Activated naive CD4-positive, alpha-beta T cell treated with Interleukin-2 at 50 U/mL for 16 hours (primary cell): ENCODE results near the gene RELT.

Source experiments
- DNase-seq: peaks from one replicate; pipeline ENCODE4 v3.0.0-alpha.2; 2020

The RELT gene

GRCh38 chr11:73392108-73393010 is 16.2 kb downstream of the RELT start:
- no peak for DNase-seq

- DNase-seq = no peak
Measured at GRCh38 chr11:73393011-73393380, 16.8 kb downstream of the RELT start.

- DNase-seq = peak; percentile 66
Measured at GRCh38 chr11:73393479-73394415, 17.5 kb downstream of the RELT start.

GRCh38 chr11:73394416-73395296 is 18.5 kb downstream of the RELT start:
- no peak for DNase-seq

GRCh38 chr11:73395297-73396208 is 19.4 kb downstream of the RELT start:
- DNase-seq = no peak

GRCh38 chr11:73396251-73396930 is 20.2 kb downstream of the RELT start:
- no peak for DNase-seq

GRCh38 chr11:73396985-73397384 is 20.8 kb downstream of the RELT start:
- no peak for DNase-seq

GRCh38 chr11:73397468-73398131 is 21.4 kb downstream of the RELT start:
- no peak for DNase-seq

GRCh38 chr11:73398132-73398526 is 21.9 kb downstream of the RELT start:
- no peak for DNase-seq

- DNase-seq = no peak
Measured at GRCh38 chr11:73398721-73399120, 22.5 kb downstream of the RELT start.

GRCh38 chr11:73399159-73399590 is 23.0 kb downstream of the RELT start:
- no peak for DNase-seq

- no peak for DNase-seq
Measured at GRCh38 chr11:73399636-73400035, 23.4 kb downstream of the RELT start.

GRCh38 chr11:73400293-73400692 is 24.1 kb downstream of the RELT start:
- no peak for DNase-seq

- no peak for DNase-seq
Measured at GRCh38 chr11:73401217-73401923, 25.2 kb downstream of the RELT start.

GRCh38 chr11:73401924-73402833 is 26.0 kb downstream of the RELT start:
- no peak for DNase-seq

GRCh38 chr11:73402834-73403185 is 26.6 kb downstream of the RELT start:
- DNase-seq = no peak

GRCh38 chr11:73403541-73403940 is 27.3 kb downstream of the RELT start:
- no peak for DNase-seq

GRCh38 chr11:73404048-73404447 is 27.8 kb downstream of the RELT start:
- no peak for DNase-seq
